SIG-M5 treated with dmso at 0.1 percent for 504 hours (cell line): ENCODE results near the gene FAM131A.
A peak's percentile ranks its signal among the peaks of the same experiment; 100 is the strongest.
"Not testable (repeated sequence)": the region's sequence is repeated elsewhere in the genome, so short reads cannot be mapped to it uniquely, and the experiment has no call there.

ENCODE experiments used
- DNase-seq: peaks from one replicate; lab custom pipeline; 2025; ENCODE audit not compliant: unreplicated experiment; lab: John Stamatoyannopoulos, UW

The FAM131A gene

GRCh38 chr3:184339451-184340135, 2.2 kb downstream of the FAM131A start:
- DNase-seq: not testable (repeated sequence)

GRCh38 chr3:184341925-184342324, 4.5 kb downstream of the FAM131A start:
- DNase-seq: no peak

- DNase-seq: no peak
Observed at GRCh38 chr3:184343200-184343876, 5.9 kb downstream of the FAM131A start.

GRCh38 chr3:184344579-184345316, 7.3 kb downstream of the FAM131A start:
- DNase-seq: no peak

- peak; percentile 82 for DNase-seq
Observed at GRCh38 chr3:184345317-184346144, 8.1 kb downstream of the FAM131A start.

GRCh38 chr3:184346480-184347190, 9.2 kb downstream of the FAM131A start:
- no peak for DNase-seq

- DNase-seq: no peak
Observed at GRCh38 chr3:184347321-184348056, 10.1 kb downstream of the FAM131A start.

GRCh38 chr3:184348057-184348382, 10.6 kb downstream of the FAM131A start:
- DNase-seq: no peak

GRCh38 chr3:184349563-184350470, 12.4 kb downstream of the FAM131A start:
- DNase-seq: no peak

GRCh38 chr3:184350618-184351017, 13.2 kb downstream of the FAM131A start:
- DNase-seq: no peak

- DNase-seq: no peak
Observed at GRCh38 chr3:184351511-184352148, 14.2 kb downstream of the FAM131A start.

- DNase-seq: no peak
Observed at GRCh38 chr3:184352149-184352785, 14.9 kb downstream of the FAM131A start.

GRCh38 chr3:184352897-184353545, 15.6 kb downstream of the FAM131A start:
- DNase-seq: no peak

- DNase-seq: no peak
Observed at GRCh38 chr3:184353546-184353941, 16.1 kb downstream of the FAM131A start.

- peak; percentile 13 for DNase-seq
Observed at GRCh38 chr3:184354121-184354728, 16.8 kb downstream of the FAM131A start.

GRCh38 chr3:184354754-184355153, 17.4 kb downstream of the FAM131A start:
- DNase-seq: no peak
